Body of pancreas (tissue), 4 donors: ENCODE measurements around the gene KRT79. TPM values are rescaled to one million over a fixed set of nuclear protein-coding genes. Genes with fewer than 3 reads are reported as not detected.

Source experiments
- ATAC-seq: fragments of 150-250 bp; one replicate; pipeline ENCODE4 v1.9.1; 2016
- DNase-seq, 4 donors: peaks; one replicate each; pipeline ENCODE4 v3.0.0-alpha.2; 2019
- H3K27ac ChIP-seq, 4 donors: fragments of 200-600 bp; sonication (generic); 1 replicate in 3 of 4; 2 replicates in 1 of 4; pipeline versions ENCODE4 v1.5.1 to v1.6.1; 2016 to 2019; ENCODE audit warnings: mild to moderate bottlenecking in 1 of 4, mixed read lengths in 1 of 4, moderate library complexity in 1 of 4
- H3K27me3 ChIP-seq, 2 donors: fragments of 200-600 bp; sonication (generic); one replicate each; pipeline ENCODE4 v1.6.0; 2016; ENCODE audit warnings: mild to moderate bottlenecking in 1 of 2
- H3K36me3 ChIP-seq, 2 donors: fragments of 200-600 bp; sonication (generic); replicated peaks in 1 of 2; 2 replicates each; pipeline ENCODE4 v1.5.1; 2016; ENCODE audit warnings: low read depth in 2 of 2; ENCODE audit not compliant: insufficient read depth in 1 of 2
- H3K4me1 ChIP-seq: fragments of 200-600 bp; sonication (generic); one replicate; pipeline ENCODE4 v1.6.0; 2016
- H3K4me3 ChIP-seq, 2 donors: fragments of 200-600 bp; sonication (generic); 1 replicate in 1 of 2; 2 replicates in 1 of 2; pipeline ENCODE4 v1.5.1; 2016 to 2019
- H3K9me3 ChIP-seq, 3 donors: fragments of 200-600 bp; sonication (generic); 1 replicate in 2 of 3; 2 replicates in 1 of 3; pipeline ENCODE4 v1.5.1; 2016
- POLR2A ChIP-seq, 3 donors: fragments of 450-650 bp; IDR thresholded peaks; one replicate each; pipeline ENCODE4 v1.6.1; 2016; ENCODE audit warnings: antibody characterized with exemption in 3 of 3, mild to moderate bottlenecking in 2 of 3
- WGBS, 2 donors: methylation state at CpG; one replicate each; pipeline ENCODE4 v1.1.5; 2017; 5-methylcytosine and 5-hydroxymethylcytosine counted together
- intact Hi-C: fragments of 100-400 bp; cut with DNase I; formaldehyde crosslinking; loops from one replicate; pipeline ENCODE4 v1.15.1; 2023
- total RNA-seq, 2 donors: library from RNA; depleted of rRNA; stranded (reverse); fragments of >200 nt; gene quantifications; one replicate each; pipeline ENCODE4 v1.1.0, GENCODE V29; 2016
- TF ChIP-seq, protein P1 (sequence below), 7 experiments: fragments of 450-650 bp in 4 of 7; fragments of 200-600 bp in 3 of 7; sonication (generic) in 3 of 7; IDR thresholded peaks; one replicate each; pipeline ENCODE4 v1.5.1; 2016 to 2019; ENCODE audit warnings: antibody characterized with exemption in 7 of 7

The KRT79 gene
- total RNA-seq, 2 donors from 2014 or later, result not detected

DNA sequence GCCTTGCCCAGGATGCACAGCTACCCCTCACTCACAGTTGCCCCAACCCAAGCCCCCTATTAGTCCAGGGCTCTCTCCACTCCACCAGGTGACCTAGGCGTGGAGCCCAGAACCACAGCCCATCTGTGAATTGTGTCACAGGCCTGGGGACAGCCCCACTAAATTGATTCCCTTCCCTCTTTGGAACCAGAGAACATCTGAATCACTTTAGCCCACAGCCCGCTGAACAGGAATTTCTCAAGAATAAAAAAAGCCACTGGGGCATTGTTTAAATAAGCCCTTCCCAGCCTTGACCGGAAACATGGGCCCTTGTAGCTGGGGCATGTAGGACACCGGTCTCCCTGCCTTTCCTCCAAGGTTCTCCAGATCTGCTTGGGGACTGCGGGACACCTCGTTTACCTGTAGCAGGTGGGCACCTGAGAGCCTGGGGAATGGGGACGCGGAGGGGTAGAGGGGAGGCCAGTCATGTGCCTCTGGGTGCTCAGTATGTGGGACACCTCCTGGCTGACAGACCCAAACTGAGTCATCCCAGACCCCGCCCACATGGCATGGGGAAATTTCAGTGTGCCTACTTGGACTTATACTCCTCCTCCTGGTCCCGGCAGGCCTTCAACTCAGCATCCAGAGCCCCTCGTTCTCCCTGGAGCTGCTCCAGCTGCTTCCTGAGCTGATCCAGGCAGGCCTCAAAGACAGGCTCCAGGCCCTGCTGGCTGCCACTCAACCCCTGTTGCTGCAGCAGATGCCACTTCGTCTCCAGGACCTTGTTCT is 13.4 kb upstream of the KRT79 start:
- H3K9me3 ChIP-seq, result no peaks in the 10 kb centered on the region
- no peaks in the 10 kb centered on the region for H3K36me3 ChIP-seq
- H3K4me3 ChIP-seq, result no peak overlapping the region
- H3K27me3 ChIP-seq, result no peaks in the 10 kb centered on the region
- DNase-seq, result no peak
- no peak for ATAC-seq
- WGBS, 2 donors, result 81 to 84% methylated on average over 12 of the region's 12 CpGs
- intact Hi-C loops, result no loop called here
- H3K27ac ChIP-seq, result no peak overlapping the region
- H3K4me1 ChIP-seq, result no peaks in the 10 kb centered on the region
- TF ChIP-seq, protein P1, sequence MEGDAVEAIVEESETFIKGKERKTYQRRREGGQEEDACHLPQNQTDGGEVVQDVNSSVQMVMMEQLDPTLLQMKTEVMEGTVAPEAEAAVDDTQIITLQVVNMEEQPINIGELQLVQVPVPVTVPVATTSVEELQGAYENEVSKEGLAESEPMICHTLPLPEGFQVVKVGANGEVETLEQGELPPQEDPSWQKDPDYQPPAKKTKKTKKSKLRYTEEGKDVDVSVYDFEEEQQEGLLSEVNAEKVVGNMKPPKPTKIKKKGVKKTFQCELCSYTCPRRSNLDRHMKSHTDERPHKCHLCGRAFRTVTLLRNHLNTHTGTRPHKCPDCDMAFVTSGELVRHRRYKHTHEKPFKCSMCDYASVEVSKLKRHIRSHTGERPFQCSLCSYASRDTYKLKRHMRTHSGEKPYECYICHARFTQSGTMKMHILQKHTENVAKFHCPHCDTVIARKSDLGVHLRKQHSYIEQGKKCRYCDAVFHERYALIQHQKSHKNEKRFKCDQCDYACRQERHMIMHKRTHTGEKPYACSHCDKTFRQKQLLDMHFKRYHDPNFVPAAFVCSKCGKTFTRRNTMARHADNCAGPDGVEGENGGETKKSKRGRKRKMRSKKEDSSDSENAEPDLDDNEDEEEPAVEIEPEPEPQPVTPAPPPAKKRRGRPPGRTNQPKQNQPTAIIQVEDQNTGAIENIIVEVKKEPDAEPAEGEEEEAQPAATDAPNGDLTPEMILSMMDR (IDR thresholded peaks at IDR 0.05), result no peak
- TF ChIP-seq POLR2A (IDR thresholded peaks at IDR 0.05), result no peak

DNA sequence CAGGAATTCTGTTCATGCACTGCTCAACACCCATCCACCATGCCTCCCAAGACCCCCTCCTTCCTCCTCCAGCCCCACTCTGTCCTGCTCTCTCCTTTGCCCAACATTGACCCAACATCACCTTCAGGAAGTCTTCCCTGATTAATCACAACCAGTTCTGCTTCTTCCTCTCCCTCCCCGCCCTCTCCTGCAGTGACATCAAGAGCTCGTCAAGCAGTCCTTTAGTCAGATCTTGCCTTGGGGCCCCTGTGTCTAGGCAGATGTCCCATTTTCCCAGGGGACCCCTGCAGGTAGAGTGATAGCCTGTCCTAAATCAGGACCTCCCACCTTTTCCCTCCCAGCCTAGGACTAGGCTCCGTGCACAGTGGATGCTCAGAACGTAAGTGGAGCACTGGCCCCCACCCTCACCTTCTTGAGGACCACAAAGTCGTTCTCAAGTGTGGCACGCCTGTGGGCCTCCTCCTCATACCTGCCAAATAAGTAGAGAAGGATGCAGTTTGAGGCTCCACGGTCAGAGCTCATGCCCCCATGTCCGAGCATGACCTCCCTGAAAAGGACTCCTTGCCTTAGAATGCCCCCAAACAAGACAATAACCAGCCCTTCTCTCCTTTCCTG is 12.4 kb upstream of the KRT79 start:
- no peaks in the 10 kb centered on the region for H3K36me3 ChIP-seq
- no peaks in the 10 kb centered on the region for H3K27me3 ChIP-seq
- no peak overlapping the region for H3K27ac ChIP-seq
- TF ChIP-seq, protein P1 (IDR thresholded peaks at IDR 0.05), result no peak
- TF ChIP-seq POLR2A (IDR thresholded peaks at IDR 0.05), result no peak
- no peaks in the 10 kb centered on the region for H3K9me3 ChIP-seq
- intact Hi-C loops, result no loop called here
- no peak for DNase-seq
- 71 to 80% methylated on average over 5 to 8 of the region's 8 CpGs for WGBS, 2 donors
- no peak overlapping the region for H3K4me3 ChIP-seq
- H3K4me1 ChIP-seq, result no peaks in the 10 kb centered on the region
- ATAC-seq, result no peak

DNA sequence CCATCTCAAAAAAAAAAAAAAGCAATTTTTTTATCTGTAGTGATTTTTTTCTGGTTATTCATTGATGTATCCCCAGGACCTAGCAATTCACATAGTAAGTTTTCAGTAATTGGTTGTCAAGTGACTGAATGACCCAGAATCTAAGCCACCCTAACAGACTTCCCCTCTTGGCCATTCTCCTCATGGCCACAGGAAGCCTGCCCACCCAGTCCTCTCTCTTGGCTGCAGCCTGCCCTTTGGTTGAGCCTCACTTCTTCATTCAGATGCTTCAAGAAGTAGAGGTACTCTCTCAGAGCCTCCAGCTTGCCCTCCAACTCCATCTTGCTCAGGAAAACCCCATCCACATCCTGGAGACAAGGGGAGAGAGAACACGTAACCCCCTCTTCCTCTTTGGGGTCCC is 11.8 kb upstream of the KRT79 start:
- intact Hi-C loops, result no loop called here
- no peaks in the 10 kb centered on the region for H3K9me3 ChIP-seq
- no peak for TF ChIP-seq POLR2A (IDR thresholded peaks at IDR 0.05)
- TF ChIP-seq, protein P1 (IDR thresholded peaks at IDR 0.05), result no peak
- no peak for DNase-seq
- no peaks in the 10 kb centered on the region for H3K36me3 ChIP-seq
- H3K4me3 ChIP-seq, result no peak overlapping the region
- H3K4me1 ChIP-seq, result no peaks in the 10 kb centered on the region
- WGBS, 2 donors, result 73 to 85% methylated on average over 1 of the region's 1 CpG
- H3K27me3 ChIP-seq, result no peaks in the 10 kb centered on the region
- H3K27ac ChIP-seq, result no peak overlapping the region
- no peak for ATAC-seq

DNA sequence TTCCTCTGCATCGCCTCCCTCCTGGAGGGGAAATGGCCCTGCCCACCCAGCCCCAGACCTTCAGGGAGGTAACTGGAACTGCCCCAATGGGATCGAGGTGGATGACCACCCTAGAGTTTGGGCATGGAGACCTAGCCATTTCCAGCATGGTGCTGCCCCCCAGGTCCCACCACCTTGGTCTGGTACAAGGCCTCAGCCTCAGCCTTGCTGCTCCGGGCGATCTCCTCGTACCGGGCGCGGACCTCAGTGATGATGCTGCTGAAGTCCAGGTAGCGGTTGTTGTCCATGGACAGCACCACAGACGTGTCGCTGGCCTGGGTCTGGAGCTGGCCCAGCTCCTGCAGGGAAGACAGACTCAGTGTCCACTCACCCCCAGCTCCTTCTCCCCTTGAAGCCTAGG is 10.3 kb upstream of the KRT79 start:
- DNase-seq (no peak), ATAC-seq (no peak)
- WGBS, 2 donors, result 90% methylated on average over 11 of the region's 11 CpGs; no CpG with 5 or more reads in 1 of the 2 donors
- H3K4me3 ChIP-seq, result no peak overlapping the region
- no peaks in the 10 kb centered on the region for H3K9me3 ChIP-seq
- no peaks in the 10 kb centered on the region for H3K4me1 ChIP-seq
- no peak overlapping the region for H3K27ac ChIP-seq
- no peaks in the 10 kb centered on the region for H3K36me3 ChIP-seq
- intact Hi-C loops, result no loop called here
- no peaks in the 10 kb centered on the region for H3K27me3 ChIP-seq
- TF ChIP-seq, protein P1 (IDR thresholded peaks at IDR 0.05), result no peak
- no peak for TF ChIP-seq POLR2A (IDR thresholded peaks at IDR 0.05)
